ENCODE data around the gene MYO5A.
A peak's percentile ranks its signal among the peaks of the same experiment; 100 is the strongest.
"Not testable (repeated sequence)": the region's sequence is repeated elsewhere in the genome, so short reads cannot be mapped to it uniquely, and the experiment has no call there.

The MYO5A gene

GRCh38 chr15:52287114-52287513 lies 241.6 kb downstream of the MYO5A start:
- ChIA-PET CTCF (interaction anchor here (1.5 kb wide), 1 partner anchor 16 kb away, joined by 3 read pairs; no protein-coding TSS in a partner anchor), POLR2A (interaction anchor here (1.1 kb wide), 1 partner anchor 7 kb away, joined by 4 read pairs; no protein-coding TSS in a partner anchor)
- Histone ChIP-seq H3K27me3 (replicated peaks in 2 of 5; ENCODE audit: control insufficient read depth in 4 of 5, insufficient read depth in 5 of 5, low read length in 4 of 5) (no peaks in the 10 kb centered on the region), H3K9me3 (ENCODE audit: control extremely low read depth in 1 of 5, control insufficient read depth in 4 of 5, insufficient read depth in 2 of 5, low read depth in 1 of 5, low read length in 4 of 5) (no peaks in the 10 kb centered on the region), H3K4me1 (ENCODE audit: control extremely low read depth in 1 of 4, control insufficient read depth in 4 of 4, insufficient read depth in 4 of 4, low read length in 3 of 4) (peaks cover 0 to 18% (median 9%) of the 10 kb centered on the region in 4 experiments), H3K27ac (ENCODE audit: insufficient read depth in 1 of 2, low read depth in 1 of 2, low read length in 2 of 2, poor library complexity in 1 of 2, severe bottlenecking in 2 of 2) (no peak overlapping the region), H3K4me3 (ENCODE audit: control insufficient read depth in 1 of 7, extremely low read depth in 1 of 7, insufficient read depth in 4 of 7, low read depth in 2 of 7, low read length in 6 of 7) (no peak overlapping the region), H3K36me3 (ENCODE audit: control insufficient read depth in 4 of 4, insufficient read depth in 4 of 4, low read length in 3 of 4) (peaks cover 2 to 32% (median 6%) of the 10 kb centered on the region in 4 experiments)
- DNase-seq = peak in 2 of 3 donors; percentile 26 to 35
- 90% methylated on average over 4 of the region's 7 CpGs for WGBS (ENCODE audit: insufficient coverage)

GRCh38 chr15:52285941-52286340 lies 242.7 kb downstream of the MYO5A start:
- H3K27me3 ChIP-seq (replicated peaks in 2 of 5; ENCODE audit: control insufficient read depth in 4 of 5, insufficient read depth in 5 of 5, low read length in 4 of 5); DNase-seq; H3K9me3 ChIP-seq (ENCODE audit: control extremely low read depth in 1 of 5, control insufficient read depth in 4 of 5, insufficient read depth in 2 of 5, low read depth in 1 of 5, low read length in 4 of 5); POLR2A ChIA-PET; H3K4me3 ChIP-seq (ENCODE audit: control insufficient read depth in 1 of 7, extremely low read depth in 1 of 7, insufficient read depth in 4 of 7, low read depth in 2 of 7, low read length in 6 of 7); H3K27ac ChIP-seq (ENCODE audit: insufficient read depth in 1 of 2, low read depth in 1 of 2, low read length in 2 of 2, poor library complexity in 1 of 2, severe bottlenecking in 2 of 2): not testable (repeated sequence)
- Histone ChIP-seq H3K4me1 (ENCODE audit: control extremely low read depth in 1 of 4, control insufficient read depth in 4 of 4, insufficient read depth in 4 of 4, low read length in 3 of 4) (peaks cover 0 to 12% (median 7%) of the 10 kb centered on the region in 4 experiments), H3K36me3 (ENCODE audit: control insufficient read depth in 4 of 4, insufficient read depth in 4 of 4, low read length in 3 of 4) (peaks cover 2 to 38% (median 8%) of the 10 kb centered on the region in 4 experiments)
- CTCF ChIA-PET = interaction anchor here (0.6 kb wide), 1 partner anchor 22 kb away, joined by 4 read pairs; no protein-coding TSS in a partner anchor
- WGBS (ENCODE audit: insufficient coverage) = no CpG with 5 or more reads among the region's 34 CpGs

DNA sequence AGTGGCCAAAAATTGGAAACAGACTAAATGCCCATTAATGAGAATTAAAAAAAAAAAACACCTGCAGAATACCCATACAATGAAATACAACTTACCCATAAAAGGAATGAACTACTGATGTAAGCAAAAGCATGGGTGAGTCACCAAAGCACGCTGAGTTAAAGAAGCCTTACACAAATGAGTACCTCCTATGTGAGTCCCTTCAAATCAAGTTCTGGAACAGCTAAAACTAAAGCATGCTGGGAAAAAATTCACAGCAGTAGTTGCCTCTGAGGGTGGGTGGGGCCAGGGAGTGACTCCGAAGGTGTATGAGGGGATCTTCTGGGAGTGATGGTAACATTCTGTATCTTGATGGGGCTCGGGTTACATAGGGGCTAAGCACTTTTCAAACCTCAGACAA lies 244.5 kb downstream of the MYO5A start:
- Histone ChIP-seq H3K27ac (ENCODE audit: insufficient read depth in 1 of 2, low read depth in 1 of 2, low read length in 2 of 2, poor library complexity in 1 of 2, severe bottlenecking in 2 of 2) (no peak overlapping the region), H3K4me1 (ENCODE audit: control extremely low read depth in 1 of 4, control insufficient read depth in 4 of 4, insufficient read depth in 4 of 4, low read length in 3 of 4) (peaks cover 0 to under 1% (median 0%) of the 10 kb centered on the region in 4 experiments), H3K36me3 (ENCODE audit: control insufficient read depth in 4 of 4, insufficient read depth in 4 of 4, low read length in 3 of 4) (peaks cover 2 to 53% (median 16%) of the 10 kb centered on the region in 4 experiments), H3K4me3 (ENCODE audit: control insufficient read depth in 1 of 7, extremely low read depth in 1 of 7, insufficient read depth in 4 of 7, low read depth in 2 of 7, low read length in 6 of 7) (no peak overlapping the region), H3K27me3 (replicated peaks in 2 of 5; ENCODE audit: control insufficient read depth in 4 of 5, insufficient read depth in 5 of 5, low read length in 4 of 5) (no peaks in the 10 kb centered on the region), H3K9me3 (ENCODE audit: control extremely low read depth in 1 of 5, control insufficient read depth in 4 of 5, insufficient read depth in 2 of 5, low read depth in 1 of 5, low read length in 4 of 5) (no peaks in the 10 kb centered on the region)
- WGBS (ENCODE audit: insufficient coverage) = no CpG with 5 or more reads among the region's 3 CpGs
- no peak for DNase-seq
- POLR2A ChIA-PET = no interaction called here
- CTCF ChIA-PET = no interaction called here

GRCh38 chr15:52283281-52283680 lies 245.4 kb downstream of the MYO5A start:
- CTCF ChIA-PET = interaction anchor here (0.6 kb wide), 1 partner anchor 296 kb away, joined by 3 read pairs; no protein-coding TSS in a partner anchor

GRCh38 chr15:52282418-52282817 lies 246.3 kb downstream of the MYO5A start:
- Histone ChIP-seq H3K27me3 (replicated peaks in 2 of 5; ENCODE audit: control insufficient read depth in 4 of 5, insufficient read depth in 5 of 5, low read length in 4 of 5) (no peaks in the 10 kb centered on the region), H3K27ac (ENCODE audit: insufficient read depth in 1 of 2, low read depth in 1 of 2, low read length in 2 of 2, poor library complexity in 1 of 2, severe bottlenecking in 2 of 2) (no peak overlapping the region), H3K4me1 (ENCODE audit: control extremely low read depth in 1 of 4, control insufficient read depth in 4 of 4, insufficient read depth in 4 of 4, low read length in 3 of 4) (no peaks in the 10 kb centered on the region), H3K36me3 (ENCODE audit: control insufficient read depth in 4 of 4, insufficient read depth in 4 of 4, low read length in 3 of 4) (peaks cover 2 to 61% (median 26%) of the 10 kb centered on the region in 4 experiments), H3K4me3 (ENCODE audit: control insufficient read depth in 1 of 7, extremely low read depth in 1 of 7, insufficient read depth in 4 of 7, low read depth in 2 of 7, low read length in 6 of 7) (no peak overlapping the region), H3K9me3 (ENCODE audit: control extremely low read depth in 1 of 5, control insufficient read depth in 4 of 5, insufficient read depth in 2 of 5, low read depth in 1 of 5, low read length in 4 of 5) (no peaks in the 10 kb centered on the region)
- no peak for DNase-seq
- CTCF ChIA-PET = interaction anchor here (0.9 to 1.1 kb wide), 2 partner anchors 25 to 119 kb away, joined by 3 read pairs; no protein-coding TSS in a partner anchor
- POLR2A ChIA-PET = no interaction called here
- WGBS (ENCODE audit: insufficient coverage) = 98% methylated on average over 10 of the region's 14 CpGs

More at GRCh38 chr15:52283281-52283680, 245.4 kb downstream of the MYO5A start:
- H3K36me3 ChIP-seq (ENCODE audit: control insufficient read depth in 4 of 4, insufficient read depth in 4 of 4, low read length in 3 of 4) = peaks cover 2 to 56% (median 22%) of the 10 kb centered on the region in 4 experiments
- DNase-seq = no peak
- H3K4me3 ChIP-seq (ENCODE audit: control insufficient read depth in 1 of 7, extremely low read depth in 1 of 7, insufficient read depth in 4 of 7, low read depth in 2 of 7, low read length in 6 of 7) = no peak overlapping the region
- H3K27me3 ChIP-seq (replicated peaks in 2 of 5; ENCODE audit: control insufficient read depth in 4 of 5, insufficient read depth in 5 of 5, low read length in 4 of 5) = no peaks in the 10 kb centered on the region
- no peaks in the 10 kb centered on the region for H3K4me1 ChIP-seq (ENCODE audit: control extremely low read depth in 1 of 4, control insufficient read depth in 4 of 4, insufficient read depth in 4 of 4, low read length in 3 of 4)
- WGBS (ENCODE audit: insufficient coverage) = 94% methylated on average over 5 of the region's 6 CpGs
- H3K27ac ChIP-seq (ENCODE audit: insufficient read depth in 1 of 2, low read depth in 1 of 2, low read length in 2 of 2, poor library complexity in 1 of 2, severe bottlenecking in 2 of 2) = no peak overlapping the region
- POLR2A ChIA-PET = no interaction called here
- H3K9me3 ChIP-seq (ENCODE audit: control extremely low read depth in 1 of 5, control insufficient read depth in 4 of 5, insufficient read depth in 2 of 5, low read depth in 1 of 5, low read length in 4 of 5) = no peaks in the 10 kb centered on the region

DNA sequence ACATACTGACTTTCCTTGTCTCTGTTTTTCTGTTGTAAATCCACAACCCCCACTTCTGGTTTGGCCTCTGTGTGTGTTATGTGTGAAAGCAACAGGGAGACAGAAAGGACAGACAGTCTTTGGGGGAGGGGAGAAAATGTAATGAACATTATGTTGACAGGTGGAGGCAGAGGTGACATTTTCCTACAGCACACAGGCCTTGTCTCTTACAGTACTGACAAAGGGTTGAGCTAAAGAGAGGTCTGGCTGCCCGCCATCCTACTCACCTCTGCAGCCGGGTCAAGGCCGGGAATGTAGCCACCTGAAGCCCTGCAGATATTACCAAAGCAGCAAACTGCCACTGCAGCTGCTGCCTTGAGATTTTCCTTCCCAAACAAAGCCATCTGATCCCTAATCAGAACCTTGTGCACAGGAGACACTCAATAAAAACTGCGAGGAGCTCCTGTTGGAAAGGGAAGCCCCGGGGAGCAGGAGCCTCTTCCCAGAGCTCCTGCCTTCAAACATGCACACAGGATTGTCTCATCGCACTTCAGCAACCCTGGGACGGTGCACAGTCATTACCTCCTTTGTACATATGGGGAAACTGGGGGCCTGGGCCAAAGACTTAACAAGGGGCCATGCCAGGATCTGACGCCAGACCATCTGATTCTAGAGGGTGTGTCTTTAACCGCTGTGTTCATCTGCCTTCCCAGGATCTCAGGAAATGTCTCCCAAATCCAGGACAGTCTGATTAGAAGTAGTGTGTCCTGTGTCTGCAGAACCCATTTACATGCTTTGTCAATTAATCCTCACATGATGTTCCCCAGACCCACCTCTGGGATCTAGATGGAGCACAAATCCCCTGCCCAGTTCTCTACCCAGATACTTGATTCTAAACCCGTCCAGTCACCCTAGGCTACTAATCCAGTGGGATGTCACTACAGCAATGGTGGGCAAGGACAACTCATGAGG lies 247.3 kb downstream of the MYO5A start:
- WGBS (ENCODE audit: insufficient coverage) = 99% methylated on average over 6 of the region's 10 CpGs
- DNase-seq = no peak
- Histone ChIP-seq H3K36me3 (ENCODE audit: control insufficient read depth in 4 of 4, insufficient read depth in 4 of 4, low read length in 3 of 4) (peaks cover under 1 to 68% (median 32%) of the 10 kb centered on the region in 4 experiments), H3K9me3 (ENCODE audit: control extremely low read depth in 1 of 5, control insufficient read depth in 4 of 5, insufficient read depth in 2 of 5, low read depth in 1 of 5, low read length in 4 of 5) (no peaks in the 10 kb centered on the region), H3K4me3 (ENCODE audit: control insufficient read depth in 1 of 7, extremely low read depth in 1 of 7, insufficient read depth in 4 of 7, low read depth in 2 of 7, low read length in 6 of 7) (no peak overlapping the region), H3K27me3 (replicated peaks in 2 of 5; ENCODE audit: control insufficient read depth in 4 of 5, insufficient read depth in 5 of 5, low read length in 4 of 5) (no peaks in the 10 kb centered on the region), H3K27ac (ENCODE audit: insufficient read depth in 1 of 2, low read depth in 1 of 2, low read length in 2 of 2, poor library complexity in 1 of 2, severe bottlenecking in 2 of 2) (no peak overlapping the region), H3K4me1 (ENCODE audit: control extremely low read depth in 1 of 4, control insufficient read depth in 4 of 4, insufficient read depth in 4 of 4, low read length in 3 of 4) (no peaks in the 10 kb centered on the region)
- CTCF ChIA-PET = interaction anchor here (0.9 to 1.1 kb wide), 2 partner anchors 24 to 120 kb away, joined by 3 read pairs; no protein-coding TSS in a partner anchor
- POLR2A ChIA-PET = no interaction called here
